Gastroesophageal sphincter (tissue), 3 donors: ENCODE results near the gene FFAR3.

Source experiments
- CTCF ChIP-seq, 4 experiments: fragments of 200-600 bp in 2 of 4; fragments of 450-650 bp in 2 of 4; sonication (generic) in 1 of 4; IDR thresholded peaks; one replicate each; pipeline ENCODE4 v1.5.1; 2017 to 2019; ENCODE audit warnings: antibody characterized with exemption in 4 of 4, mild to moderate bottlenecking in 2 of 4, moderate library complexity in 2 of 4
- EP300 ChIP-seq: sonication (generic); formaldehyde crosslinking; IDR thresholded peaks from one replicate; pipeline ENCODE4 v1.6.1; 2017; ENCODE audit warnings: antibody characterized with exemption, mild to moderate bottlenecking
- POLR2A ChIP-seq, 2 donors: fragments of 450-650 bp; IDR thresholded peaks; one replicate each; pipeline ENCODE4 v1.6.1; 2017; ENCODE audit warnings: antibody characterized with exemption in 2 of 2, mild to moderate bottlenecking in 2 of 2, moderate library complexity in 1 of 2
- POLR2AphosphoS5 ChIP-seq: sonication (generic); formaldehyde crosslinking; IDR thresholded peaks from one replicate; pipeline ENCODE4 v1.6.1; 2017; ENCODE audit warnings: antibody characterized with exemption

GRCh38 chr19:35363711-35364425 lies 5.6 kb downstream of the FFAR3 start:
- TF ChIP-seq POLR2A (IDR thresholded peaks at IDR 0.05) (no peak), CTCF (IDR thresholded peaks at IDR 0.05) (no peak), EP300 (no peak), POLR2AphosphoS5 (no peak)
